SK-N-SH (cell line): Measurements from ENCODE around the gene ATG9A. TPM values are rescaled to one million over a fixed set of nuclear protein-coding genes. Genes with fewer than 3 reads are reported as not detected.

Source experiments
- CTCF ChIA-PET: fragments of 300-600, 350-600 bp; formaldehyde crosslinking; extraction: SDS; loops from one replicate; lab custom pipeline; 2021; lab: Yijun Ruan, JAX
- POLR2A ChIA-PET: fragments of 350-600 bp; sonication (Branson Sonifier 250); formaldehyde crosslinking; extraction: SDS; loops from one replicate; lab custom pipeline; 2020; ENCODE audit warnings: antibody characterized with exemption, inconsistent platforms; lab: Yijun Ruan, JAX
- DNase-seq: peaks from one replicate; pipeline ENCODE4 v3.0.0; 2012
- H2AFZ ChIP-seq: fragments of 200-600 bp; sonication (generic); 2 replicates; pipeline ENCODE4 v1.8.1; 2016; ENCODE audit warnings: antibody characterized with exemption, mild to moderate bottlenecking, low read depth
- H3F3A ChIP-seq: fragments of 200-600 bp; sonication (generic); replicated peaks from 2 replicates; pipeline ENCODE3; 2016; ENCODE audit warnings: antibody characterized with exemption, mild to moderate bottlenecking; ENCODE audit not compliant: insufficient read depth
- H3K27ac ChIP-seq, 2 experiments: fragments of 200-500 bp in 1 of 2; fragments of 200-600 bp in 1 of 2; sonication (Bioruptor generic) in 1 of 2; sonication (generic), shearing (Covaris generic) in 1 of 2; 2 replicates each; pipeline versions ENCODE4 v1.5.1 to v1.6.1; 2014 to 2016; ENCODE audit warnings: low read depth in 2 of 2, inconsistent platforms in 1 of 2, low read length in 1 of 2, mild to moderate bottlenecking in 1 of 2, mixed read lengths in 1 of 2
- H3K27me3 ChIP-seq: fragments of 200-600 bp; sonication (generic), shearing (Covaris generic); 2 replicates; pipeline ENCODE4 v1.6.1; 2016; ENCODE audit warnings: mixed run types; ENCODE audit not compliant: insufficient read depth
- H3K36me3 ChIP-seq, 2 experiments: fragments of 200-500 bp in 1 of 2; fragments of 200-600 bp in 1 of 2; sonication (Bioruptor generic) in 1 of 2; sonication (generic) in 1 of 2; replicated peaks in 1 of 2; 2 replicates each; pipeline versions ENCODE3 to v1.5.1; 2014 to 2016; ENCODE audit warnings: low read length in 1 of 2, mild to moderate bottlenecking in 1 of 2; ENCODE audit not compliant: insufficient read depth in 2 of 2, control insufficient read depth in 1 of 2
- H3K4me1 ChIP-seq, 2 experiments: fragments of 200-500 bp in 1 of 2; fragments of 200-600 bp in 1 of 2; sonication (Bioruptor generic) in 1 of 2; sonication (generic), shearing (Covaris generic) in 1 of 2; 2 replicates each; pipeline versions ENCODE4 v1.5.1 to v1.6.1; 2014 to 2016; ENCODE audit warnings: low read depth in 1 of 2, low read length in 1 of 2, mixed run types in 1 of 2; ENCODE audit not compliant: insufficient read depth in 2 of 2, control insufficient read depth in 1 of 2
- H3K4me2 ChIP-seq: fragments of 200-600 bp; sonication (generic), shearing (Covaris generic); 2 replicates; pipeline ENCODE4 v1.6.1; 2017; ENCODE audit warnings: mixed run types
- H3K4me3 ChIP-seq, 2 experiments: fragments of 200-500 bp in 1 of 2; fragments of 200-600 bp in 1 of 2; sonication (Bioruptor generic) in 1 of 2; sonication (generic), shearing (Covaris generic) in 1 of 2; 2 replicates each; pipeline versions ENCODE4 v1.5.1 to v1.8.1; 2014 to 2016; ENCODE audit warnings: low read depth in 2 of 2, inconsistent platforms in 1 of 2, low read length in 1 of 2, mild to moderate bottlenecking in 1 of 2, mixed read lengths in 1 of 2, moderate library complexity in 1 of 2
- H3K79me2 ChIP-seq: fragments of 200-600 bp; sonication (generic); 2 replicates; pipeline ENCODE4 v1.8.1; 2017; ENCODE audit warnings: mild to moderate bottlenecking; ENCODE audit not compliant: insufficient read depth
- H3K9ac ChIP-seq: fragments of 200-600 bp; sonication (generic); 2 replicates; pipeline ENCODE4 v1.6.1; 2017; ENCODE audit warnings: mixed run types
- H3K9me2 ChIP-seq: fragments of 200-600 bp; sonication (generic); 2 replicates; pipeline ENCODE4 v1.6.1; 2017; ENCODE audit warnings: mixed run types
- H3K9me3 ChIP-seq: fragments of 200-600 bp; sonication (generic); 2 replicates; pipeline ENCODE4 v1.6.1; 2017; ENCODE audit warnings: mixed run types, mild to moderate bottlenecking, moderate library complexity
- H4K20me1 ChIP-seq: fragments of 200-600 bp; sonication (generic); 2 replicates; pipeline ENCODE4 v1.6.1; 2017; ENCODE audit warnings: mild to moderate bottlenecking, mixed run types; ENCODE audit not compliant: insufficient read depth
- IRF3 ChIP-seq: fragments of 150-350 bp; IDR thresholded peaks from 2 replicates; pipeline ENCODE4 v1.6.1; 2016; ENCODE audit warnings: mild to moderate bottlenecking, low read depth, low read length
- MEF2A ChIP-seq: IDR thresholded peaks from 2 replicates; pipeline ENCODE4 v1.4.0; 2012; ENCODE audit warnings: low read depth, borderline replicate concordance
- MXI1 ChIP-seq: IDR thresholded peaks from 2 replicates; pipeline ENCODE4 v1.6.1; 2012; ENCODE audit warnings: mild to moderate bottlenecking, low read depth, low read length, improper control_type of control experiment
- SIN3A ChIP-seq: IDR thresholded peaks from 2 replicates; pipeline ENCODE4 v1.6.1; 2012; ENCODE audit warnings: low read depth, mild to moderate bottlenecking, low read length, moderate library complexity, borderline replicate concordance
- USF2 ChIP-seq: fragments of 150-350 bp; IDR thresholded peaks from 2 replicates; pipeline ENCODE4 v1.6.1; 2017; ENCODE audit warnings: antibody characterized with exemption, low read length, low read depth, borderline replicate concordance
- WGBS: methylation state at CpG from one replicate; pipeline ENCODE4 v1.1.6; 2017; ENCODE audit warnings: low lambda C conversion rate; 5-methylcytosine and 5-hydroxymethylcytosine counted together
- polyA plus RNA-seq, 3 experiments: library from polyadenylated mRNA; depleted of rRNA; stranded (reverse); fragments of >200 nt; gene quantifications; 2 replicates each; pipeline ENCODE4 v1.2.3, GENCODE V29; 2012

ATG9A gene
- polyA plus RNA-seq, 1 of the 3 experiments (the other 2 are of a cell fraction) = 29.6 TPM

- no peak for TF ChIP-seq MEF2A
- no peak for TF ChIP-seq IRF3
- Histone ChIP-seq H3K4me3 (peak overlapping the region in 1 of 2 experiments; percentile 80; a peak in 2 of 4 replicates), H3K4me1 (peaks cover 0 to 17% of the 10 kb centered on the region in 2 experiments; a peak in 2 of 4 replicates), H3K36me3 (peaks cover 43 to 52% of the 10 kb centered on the region in 2 experiments), H3K27me3 (no peaks in the 10 kb centered on the region), H3K9me3 (no peaks in the 10 kb centered on the region), H3F3A (peaks cover 9% of the 10 kb centered on the region), H2AFZ (no peak overlapping the region), H3K9ac (peak overlapping the region; percentile 77; the same call in 1 of the 2 replicates), H3K4me2 (peak overlapping the region; percentile 96), H3K9me2 (no peaks in the 10 kb centered on the region), H3K27ac (no peak overlapping the region), H4K20me1 (peaks cover 10% of the 10 kb centered on the region), H3K79me2 (peaks cover 38% of the 10 kb centered on the region)
- DNase-seq = no peak
- CTCF ChIA-PET = interaction anchor here (0.9 to 3.8 kb wide), 8 partner anchors 9 to 119 kb away, joined by 3 to 12 read pairs (median 3); partner anchors contain the start of gene SLC23A3
- 93% methylated on average over 4 of the region's 9 CpGs for WGBS
- POLR2A ChIA-PET = no interaction called here
These were observed 49.6 kb downstream of the ATG9A start for GRCh38 chr2:219179601-219180465.

GRCh38 chr2:219178377-219179175, 50.9 kb downstream of the ATG9A start:
- Histone ChIP-seq H2AFZ (peak overlapping the region; percentile 56; the same call in 1 of the 2 replicates), H3K9me3 (no peaks in the 10 kb centered on the region), H3K9me2 (no peaks in the 10 kb centered on the region), H3F3A (peaks cover 4% of the 10 kb centered on the region), H3K4me2 (peak overlapping the region; percentile 96), H4K20me1 (peaks cover 10% of the 10 kb centered on the region), H3K36me3 (peaks cover 43 to 54% of the 10 kb centered on the region in 2 experiments), H3K4me1 (peaks cover 0 to 17% of the 10 kb centered on the region in 2 experiments; a peak in 2 of 4 replicates), H3K27ac (peak overlapping the region; percentile 95 to 97; a peak in 3 of 4 replicates), H3K27me3 (no peaks in the 10 kb centered on the region), H3K4me3 (peak overlapping the region; percentile 80 to 89), H3K9ac (peak overlapping the region; percentile 77), H3K79me2 (peaks cover 38% of the 10 kb centered on the region)
- TF ChIP-seq SIN3A = peak; percentile 15; the same call in 1 of the 2 replicates
- no peak for TF ChIP-seq USF2
- TF ChIP-seq MXI1 = peak; percentile 38; the same call in 1 of the 2 replicates
- ChIA-PET POLR2A (no interaction called here), CTCF (interaction anchor here (0.6 to 3.8 kb wide), 4 partner anchors 8 to 181 kb away, joined by 3 to 12 read pairs (median 6); partner anchors contain the start of gene SLC23A3)
- 4% methylated on average over 36 of the region's 45 CpGs for WGBS
- DNase-seq = peak; percentile 81
